SW480 (cell line): ENCODE data around the gene GCNT2.
"Not testable (repeated sequence)": the region's sequence is repeated elsewhere in the genome, so short reads cannot be mapped to it uniquely, and the experiment has no call there.

Experiments
- DNase-seq: peaks from one replicate; pipeline ENCODE4 v3.0.0-alpha.2; 2016; ENCODE audit warnings: low spot score

GCNT2 gene

DNA sequence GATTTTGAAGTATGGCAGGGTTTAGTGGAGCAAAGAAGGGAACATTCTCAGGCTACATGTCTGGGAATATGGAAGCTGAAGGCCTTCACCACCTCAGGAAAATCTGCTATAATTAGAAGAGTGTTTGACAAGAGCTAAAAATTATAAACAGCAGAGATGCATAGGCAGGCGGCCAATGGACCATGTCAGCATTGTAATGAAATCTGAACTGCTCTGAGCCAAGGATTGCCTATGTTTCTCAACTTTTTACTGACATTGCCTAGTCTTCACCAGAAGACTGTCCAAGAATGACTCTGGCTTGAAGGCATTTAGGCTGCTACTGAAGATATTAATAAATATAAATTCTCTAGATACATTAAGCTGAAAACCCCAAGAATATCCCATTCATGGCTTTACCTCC, 89.1 kb downstream of the GCNT2 start:
- no peak for DNase-seq

DNA sequence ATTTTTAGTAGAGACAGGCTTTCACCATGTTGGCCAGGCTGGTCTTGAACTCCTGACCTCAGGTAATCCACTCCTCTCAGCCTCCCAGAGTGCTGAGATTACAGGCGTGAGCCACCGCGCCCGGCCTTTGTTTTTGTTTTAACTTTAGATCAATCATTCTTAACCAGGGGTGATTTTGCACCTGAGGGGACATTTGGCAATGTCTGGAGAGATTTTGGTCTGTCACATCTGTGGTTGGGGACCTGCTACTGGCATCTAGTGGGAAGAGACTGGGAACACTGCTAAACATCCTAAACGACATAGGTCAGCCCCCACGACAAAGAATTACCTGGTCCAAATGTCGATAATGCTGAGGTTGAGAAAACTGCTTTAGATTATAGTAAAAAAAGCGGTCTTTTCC, 91.0 kb downstream of the GCNT2 start:
- no peak for DNase-seq

DNA sequence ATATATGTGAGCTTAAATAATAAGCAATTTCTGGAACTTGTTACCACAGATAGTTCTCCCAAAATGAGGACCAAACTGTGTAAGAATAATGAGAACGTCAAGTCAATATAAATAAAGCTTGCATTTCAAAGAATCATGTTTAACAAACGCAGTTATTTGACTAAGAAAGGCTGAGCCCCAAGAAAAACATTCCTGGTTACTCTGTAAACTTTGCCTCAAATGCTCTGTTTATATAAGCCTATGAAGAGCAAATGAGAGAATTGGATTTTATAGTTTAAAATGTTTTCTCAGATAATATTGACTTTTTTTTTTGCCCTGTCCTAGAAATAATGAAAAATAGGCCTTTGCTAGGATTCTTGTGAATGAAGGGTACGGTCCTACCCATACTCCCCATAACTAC, 91.9 kb downstream of the GCNT2 start:
- DNase-seq: no peak

DNA sequence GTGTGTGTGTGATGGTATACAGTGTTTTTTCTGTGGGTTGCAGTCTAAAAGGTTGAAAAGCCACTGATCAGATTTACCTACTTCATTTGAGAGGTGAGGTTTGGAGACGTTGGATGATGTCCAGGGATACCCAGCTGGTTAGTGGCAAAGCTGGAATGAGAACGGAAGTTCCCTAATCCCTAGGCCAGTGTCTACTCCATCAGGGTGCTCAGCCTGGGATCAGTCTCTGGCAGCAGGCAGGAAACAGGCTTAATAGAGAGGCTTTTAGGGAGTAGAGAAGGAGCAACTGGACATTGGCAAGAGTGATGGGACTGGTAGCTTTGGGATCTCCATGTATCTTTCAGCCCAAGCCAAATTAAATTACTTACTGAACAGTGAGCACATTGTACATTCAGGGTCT, 92.6 kb downstream of the GCNT2 start:
- DNase-seq: no peak

DNA sequence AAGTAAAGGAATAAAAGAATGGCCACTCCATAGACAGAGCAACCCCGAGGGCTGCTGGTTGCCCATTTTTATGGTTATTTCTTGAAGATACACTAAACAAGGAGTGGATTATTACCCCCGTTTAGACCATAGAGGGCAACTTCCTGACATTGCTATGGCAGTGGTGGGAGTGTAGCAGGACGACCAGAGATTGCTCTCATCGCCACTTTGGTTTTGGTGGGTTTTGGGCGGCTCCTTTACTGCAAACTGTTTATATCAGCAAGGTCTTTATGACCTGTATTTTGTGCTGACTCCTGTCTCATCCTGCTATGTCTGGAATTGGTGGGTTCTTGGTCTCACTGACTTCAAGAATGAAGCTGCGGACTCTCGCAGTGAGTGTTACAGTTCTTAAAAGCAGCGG, 94.5 kb downstream of the GCNT2 start:
- DNase-seq: no peak

DNA sequence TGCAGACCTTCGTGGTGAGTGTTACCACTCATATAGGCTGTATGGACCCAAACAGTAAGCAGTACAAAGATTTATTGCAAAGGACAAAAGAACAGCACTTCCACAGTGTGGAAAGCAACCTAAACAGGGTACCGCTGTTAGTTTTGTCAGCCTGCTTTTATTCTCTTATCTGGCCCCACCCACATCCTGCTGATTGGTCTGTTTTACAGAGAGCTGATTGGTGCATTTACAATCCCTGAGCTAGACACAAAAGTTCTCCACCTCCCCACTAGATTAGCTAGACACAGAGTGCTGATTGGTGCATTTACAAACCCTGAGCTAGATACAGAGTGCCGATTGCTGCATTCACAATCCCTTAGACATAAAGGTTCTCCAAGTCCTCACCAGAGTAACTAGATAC, 95.1 kb downstream of the GCNT2 start:
- DNase-seq: not testable (repeated sequence)

DNA sequence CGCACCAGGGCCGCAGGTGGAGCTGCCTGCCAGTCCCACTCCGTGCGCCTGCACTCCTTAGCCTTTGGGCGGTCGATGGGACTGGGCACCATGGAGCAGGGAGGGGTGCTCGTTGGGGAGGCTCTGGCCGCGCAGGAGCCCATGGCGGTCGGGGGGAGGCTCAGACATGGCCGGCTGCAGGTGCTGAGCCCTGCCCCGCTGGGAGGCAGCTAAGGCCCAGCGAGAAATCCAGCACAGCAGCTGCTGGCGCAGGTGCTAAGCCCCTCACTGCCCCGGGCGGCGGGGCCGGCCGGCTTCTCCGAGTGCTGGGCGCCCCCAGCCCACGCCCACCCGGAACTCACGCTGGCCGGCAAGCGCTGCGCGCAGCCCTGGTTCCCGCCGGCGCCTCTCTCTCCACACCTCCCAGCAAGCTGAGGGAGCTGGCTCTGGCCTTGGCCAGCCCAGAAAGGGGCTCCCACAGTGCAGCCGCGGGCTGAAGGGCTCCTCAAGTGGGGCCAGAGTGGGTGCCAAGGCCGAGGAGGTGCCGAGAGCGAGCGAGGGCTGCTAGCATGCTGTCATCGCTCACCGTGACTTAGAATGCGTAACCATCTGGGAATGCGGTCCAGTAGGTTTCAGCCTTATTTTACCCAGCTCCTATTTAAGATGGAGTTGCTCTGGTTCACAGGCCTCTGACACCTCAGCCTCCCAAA, 96.0 kb downstream of the GCNT2 start:
- no peak for DNase-seq

DNA sequence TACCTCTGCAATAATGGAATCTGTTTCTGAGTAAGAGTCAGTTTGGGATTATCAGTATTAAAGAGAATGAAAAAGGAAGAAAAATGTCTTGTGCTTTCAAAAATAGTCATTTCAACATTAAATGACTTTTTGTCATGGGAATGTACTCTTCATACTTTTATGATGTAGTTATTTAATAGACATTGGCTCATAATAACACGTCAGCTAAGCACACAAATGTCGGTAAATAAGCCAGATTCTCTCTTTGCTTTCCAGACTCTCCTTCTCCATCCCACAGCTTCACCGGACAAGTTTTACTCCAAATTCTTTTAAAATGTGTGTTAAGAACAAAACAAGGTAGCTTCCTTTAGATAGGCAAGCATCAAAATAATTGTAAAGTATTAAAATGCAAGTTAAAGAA, 97.3 kb downstream of the GCNT2 start:
- no peak for DNase-seq

DNA sequence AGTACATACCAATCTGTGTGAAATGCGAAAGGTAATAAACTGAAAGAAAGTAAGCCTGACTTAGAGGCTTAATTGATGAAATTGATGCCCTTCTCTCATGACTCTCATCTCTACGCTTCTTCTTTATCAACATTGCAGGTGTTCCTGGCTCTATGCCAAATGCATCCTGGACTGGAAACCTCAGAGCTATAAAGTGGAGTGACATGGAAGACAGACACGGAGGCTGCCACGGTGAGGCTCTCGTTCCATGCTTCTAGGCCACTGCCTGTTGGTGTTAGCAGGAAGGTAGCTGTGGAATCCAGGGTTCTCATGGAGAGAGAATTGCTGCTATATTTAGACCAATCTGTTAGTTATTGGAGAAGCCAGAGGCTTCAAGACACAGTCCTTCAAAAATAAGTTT, 100.1 kb downstream of the GCNT2 start:
- DNase-seq: no peak

DNA sequence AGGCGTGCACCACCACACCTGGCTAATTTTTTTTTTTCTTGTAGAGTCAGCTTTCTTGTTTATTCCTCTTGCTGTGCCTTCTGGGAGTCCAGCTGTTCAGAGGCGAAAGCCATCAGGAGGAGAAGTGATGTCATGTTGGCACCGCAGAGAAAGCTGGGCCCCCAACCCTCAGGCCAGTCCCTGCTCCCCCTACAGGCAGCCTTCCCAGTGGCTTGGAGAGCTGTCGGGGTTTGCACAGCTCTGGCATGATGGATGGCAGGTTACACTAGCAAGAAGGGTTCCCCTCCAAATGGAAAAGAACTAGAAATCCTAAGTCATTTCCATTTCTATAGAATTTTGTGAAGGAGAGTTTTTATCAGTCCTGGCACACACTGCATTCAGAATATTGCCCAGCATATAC, 100.7 kb downstream of the GCNT2 start:
- DNase-seq: no peak

DNA sequence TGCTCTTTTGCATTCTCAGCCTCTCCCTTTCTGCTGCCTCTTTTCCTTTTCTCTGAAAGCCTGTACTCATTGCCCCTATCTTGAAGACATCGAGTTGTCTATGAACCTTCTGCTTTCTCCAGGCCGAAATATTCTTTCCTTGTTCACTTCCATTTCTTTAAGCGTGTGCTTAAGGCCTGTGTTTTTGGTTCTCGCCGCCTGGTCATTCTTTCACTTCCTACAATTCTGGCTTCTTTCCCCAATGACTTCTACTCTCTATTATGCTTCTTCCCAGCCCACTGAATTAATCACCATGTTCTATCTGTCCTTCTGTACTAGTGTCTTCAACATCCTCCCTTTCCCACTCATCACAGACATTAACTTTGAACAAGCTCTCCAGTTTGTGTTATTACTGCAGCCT, 103.7 kb downstream of the GCNT2 start:
- DNase-seq: no peak

DNA sequence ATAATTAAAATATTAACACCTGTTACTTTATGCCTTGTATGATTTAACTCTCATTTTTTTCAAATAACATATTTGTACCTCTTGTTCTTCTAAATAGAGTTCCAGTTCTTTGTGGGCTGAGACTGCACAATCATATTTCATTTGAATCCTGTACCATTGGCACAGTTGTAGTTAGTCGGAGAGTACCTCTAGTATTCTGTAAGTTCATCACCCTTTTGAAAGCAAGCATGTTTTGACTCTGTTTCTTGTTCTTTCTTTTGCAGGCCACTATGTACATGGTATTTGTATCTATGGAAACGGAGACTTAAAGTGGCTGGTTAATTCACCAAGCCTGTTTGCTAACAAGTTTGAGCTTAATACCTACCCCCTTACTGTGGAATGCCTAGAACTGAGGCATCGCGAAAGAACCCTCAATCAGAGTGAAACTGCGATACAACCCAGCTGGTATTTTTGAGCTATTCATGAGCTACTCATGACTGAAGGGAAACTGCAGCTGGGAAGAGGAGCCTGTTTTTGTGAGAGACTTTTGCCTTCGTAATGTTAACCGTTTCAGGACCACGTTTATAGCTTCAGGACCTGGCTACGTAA, 105.1 kb downstream of the GCNT2 start:
- DNase-seq: no peak

DNA sequence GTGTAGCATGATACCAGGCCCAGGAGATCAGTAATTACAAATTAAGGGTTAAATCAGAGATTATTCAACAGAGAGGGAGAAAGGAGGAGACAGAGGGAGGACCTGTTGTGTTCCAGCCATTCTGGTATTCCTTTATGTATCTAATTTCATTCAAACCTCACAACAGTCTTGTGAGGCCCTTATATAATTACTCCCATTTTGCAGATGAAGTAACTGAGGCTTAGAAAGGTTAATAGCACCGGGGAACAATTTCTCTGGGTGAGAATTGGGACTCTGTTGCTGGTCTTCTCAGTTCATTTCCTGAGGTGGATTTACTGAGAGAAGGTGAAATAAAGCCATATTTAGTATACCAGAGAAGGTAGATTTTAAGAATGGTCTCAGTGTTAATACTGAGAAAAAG, 106.6 kb downstream of the GCNT2 start:
- no peak for DNase-seq

DNA sequence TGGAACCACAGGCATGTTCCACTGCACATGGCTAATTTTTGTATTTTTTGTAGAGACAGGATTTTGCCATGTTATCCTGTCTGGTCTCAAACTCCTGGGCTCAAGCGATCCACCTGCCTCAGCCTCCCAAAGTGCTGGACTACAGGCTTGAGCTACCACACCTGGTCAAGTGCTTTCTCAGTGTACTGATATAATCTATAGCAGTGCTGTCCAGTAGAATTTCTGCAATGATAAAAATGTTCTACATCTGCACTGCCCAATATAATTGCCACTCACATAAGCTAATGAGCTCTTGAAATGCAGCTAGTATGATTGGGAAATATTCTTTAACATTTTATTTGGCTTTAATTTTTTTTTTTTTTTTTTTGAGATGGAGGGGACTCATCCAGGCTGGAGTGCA, 109.0 kb downstream of the GCNT2 start:
- no peak for DNase-seq

DNA sequence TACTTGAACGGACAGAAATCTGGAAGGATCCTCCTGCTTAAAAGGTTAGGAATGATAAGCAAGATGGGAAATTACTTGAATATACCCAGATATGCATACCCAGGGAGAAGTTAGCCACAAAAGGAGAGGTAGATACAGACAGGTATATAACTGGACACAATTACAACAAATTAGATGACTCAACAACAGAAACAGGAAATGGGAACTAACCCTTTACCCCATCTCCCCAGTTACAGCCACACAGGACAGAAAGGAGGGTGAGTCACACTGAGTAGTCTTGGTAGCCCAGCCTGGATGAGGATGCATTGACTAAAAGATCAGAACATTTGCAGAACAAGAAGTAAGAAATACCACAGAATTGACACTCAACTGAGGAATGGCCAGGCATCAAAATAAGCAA, 112.1 kb downstream of the GCNT2 start:
- DNase-seq: peak; percentile 46

DNA sequence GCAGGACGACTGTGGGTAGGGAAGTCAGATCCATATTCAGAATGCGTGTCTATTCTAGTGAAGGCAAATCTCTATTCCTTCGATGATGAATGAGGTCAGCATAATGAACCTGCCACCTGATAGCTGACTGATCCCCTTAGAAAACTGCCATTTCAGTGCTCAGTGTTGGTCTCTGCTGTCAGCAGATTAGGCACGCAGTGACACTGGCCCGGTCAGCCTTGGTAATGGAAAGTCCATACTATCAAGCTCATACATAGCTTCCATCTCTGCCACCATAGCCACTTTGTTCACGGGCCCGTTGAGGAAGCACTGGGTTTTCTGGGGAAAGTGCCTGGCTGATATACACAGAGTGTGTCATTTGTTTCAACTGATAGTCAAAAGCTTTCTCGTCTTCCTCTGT, 119.3 kb downstream of the GCNT2 start:
- no peak for DNase-seq

DNA sequence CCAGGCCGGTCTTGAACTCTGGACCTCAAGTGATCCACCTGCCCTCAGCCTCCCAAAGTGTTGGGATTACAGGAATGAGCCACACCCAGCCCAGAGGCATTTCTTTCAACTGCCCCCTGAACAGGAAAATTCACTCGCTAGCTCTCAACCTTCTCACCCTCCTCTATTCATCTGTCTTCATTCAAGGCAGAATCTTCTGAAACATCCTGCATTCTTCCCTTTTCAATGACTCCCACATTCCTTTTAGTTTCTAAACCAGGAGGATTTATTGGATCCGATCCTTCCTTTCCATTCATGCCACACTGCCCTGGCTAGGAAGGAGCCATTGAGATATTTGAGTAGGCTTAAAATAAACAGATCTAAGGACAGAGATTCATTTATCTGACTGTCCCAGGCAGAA, 120.4 kb downstream of the GCNT2 start:
- no peak for DNase-seq

DNA sequence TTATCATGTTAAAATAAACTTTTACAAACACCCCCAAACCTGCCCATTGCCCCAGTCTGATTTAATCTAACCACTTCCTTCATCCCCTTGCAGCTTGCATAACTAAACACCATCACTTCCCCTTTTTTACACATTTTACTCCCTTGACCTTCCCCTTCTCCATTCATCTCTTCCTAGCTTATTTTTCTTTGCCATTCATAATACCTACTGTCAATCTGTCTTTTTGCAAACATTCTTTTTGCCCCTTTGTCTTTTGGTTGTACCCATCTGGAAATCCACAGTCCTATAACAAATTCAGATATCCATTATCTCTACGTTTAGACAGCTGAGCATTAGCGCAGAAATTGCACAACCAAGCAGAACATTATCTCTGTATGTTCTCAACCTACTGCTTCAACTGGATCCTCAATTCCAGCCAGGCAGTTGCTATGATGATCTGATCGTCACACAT, 122.1 kb downstream of the GCNT2 start:
- DNase-seq: no peak

DNA sequence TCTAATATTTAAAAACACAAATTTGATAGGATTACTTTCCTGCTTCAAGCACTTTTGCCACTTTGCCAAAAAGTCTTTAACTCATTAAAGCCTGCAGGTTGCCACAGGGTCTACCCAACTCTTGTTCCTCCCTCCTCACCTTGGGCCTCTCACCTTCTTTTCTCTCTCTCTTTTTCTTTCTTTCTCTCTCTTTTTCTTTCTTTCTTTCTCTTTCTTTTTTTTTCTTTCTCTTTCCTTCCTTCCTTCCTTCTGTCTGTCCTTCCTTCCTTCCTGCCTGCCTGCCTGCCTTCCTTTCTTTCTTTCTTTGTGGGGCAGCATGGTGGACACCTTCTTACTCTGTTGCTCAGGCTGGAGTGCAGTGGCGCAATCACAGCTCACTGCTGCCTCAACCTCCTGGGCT, 123.1 kb downstream of the GCNT2 start:
- no peak for DNase-seq

DNA sequence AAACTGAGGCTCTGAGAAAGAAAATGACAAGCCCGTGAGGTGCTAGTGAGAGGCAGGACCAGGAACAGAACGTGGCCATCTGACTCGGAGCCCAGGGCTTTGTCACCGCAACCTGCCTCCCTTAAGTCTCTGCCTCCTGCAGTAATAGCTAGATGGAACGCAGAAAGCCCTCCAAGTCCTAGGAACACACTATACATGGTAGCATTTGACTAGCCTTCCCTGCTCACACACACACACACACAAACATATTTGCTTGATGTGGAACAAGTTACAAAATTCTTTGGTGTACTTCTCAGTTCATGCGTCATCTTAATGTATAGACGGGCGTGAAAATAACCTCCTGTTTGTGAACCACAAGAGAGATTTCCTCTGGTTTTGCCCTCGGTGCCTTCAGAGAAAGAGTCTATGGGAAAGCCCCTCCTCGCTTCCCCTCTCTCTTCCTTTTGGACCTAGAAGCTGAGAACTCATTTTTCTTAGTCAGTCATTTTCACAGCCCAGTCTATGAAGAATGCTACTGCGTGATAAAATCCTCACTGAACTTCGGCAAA, 134.4 kb downstream of the GCNT2 start:
- no peak for DNase-seq

DNA sequence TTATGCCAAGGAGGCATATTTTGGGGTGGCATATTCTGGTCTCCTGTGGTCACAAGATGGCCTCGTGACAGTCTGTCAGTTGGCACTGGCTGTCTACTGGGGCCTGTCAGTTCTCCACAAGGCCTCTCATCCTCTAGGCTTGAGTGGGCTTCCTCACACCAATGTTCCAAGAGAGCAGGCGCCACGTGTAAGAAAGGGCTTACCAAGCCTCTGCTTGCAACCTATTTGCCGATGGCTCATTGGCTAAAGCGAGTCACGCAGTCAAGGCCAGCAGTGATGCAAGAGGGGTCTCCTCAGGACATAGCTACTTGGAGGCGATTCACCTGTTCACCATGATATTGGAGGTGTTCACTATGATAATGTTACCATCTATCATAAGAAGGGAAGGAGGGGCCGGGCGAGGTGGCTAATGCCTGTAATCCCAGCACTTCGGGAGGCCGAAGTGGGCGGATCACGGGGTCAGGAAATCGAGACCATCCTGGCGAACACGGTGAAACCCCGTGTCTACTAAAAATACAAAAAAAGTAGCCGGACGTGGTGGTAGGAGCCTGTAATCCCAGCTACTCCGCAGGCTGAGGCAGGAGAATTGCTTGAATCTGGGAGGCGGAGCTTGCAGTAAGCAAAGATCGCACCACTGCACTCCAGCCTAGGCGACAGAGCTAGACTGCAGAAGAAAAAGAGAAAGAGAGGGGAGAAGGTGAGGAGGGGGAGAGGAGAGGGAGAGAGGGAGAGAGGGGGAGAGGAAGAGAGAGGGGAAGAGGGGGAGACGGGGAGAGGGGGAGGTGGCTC, 138.0 kb downstream of the GCNT2 start:
- no peak for DNase-seq

DNA sequence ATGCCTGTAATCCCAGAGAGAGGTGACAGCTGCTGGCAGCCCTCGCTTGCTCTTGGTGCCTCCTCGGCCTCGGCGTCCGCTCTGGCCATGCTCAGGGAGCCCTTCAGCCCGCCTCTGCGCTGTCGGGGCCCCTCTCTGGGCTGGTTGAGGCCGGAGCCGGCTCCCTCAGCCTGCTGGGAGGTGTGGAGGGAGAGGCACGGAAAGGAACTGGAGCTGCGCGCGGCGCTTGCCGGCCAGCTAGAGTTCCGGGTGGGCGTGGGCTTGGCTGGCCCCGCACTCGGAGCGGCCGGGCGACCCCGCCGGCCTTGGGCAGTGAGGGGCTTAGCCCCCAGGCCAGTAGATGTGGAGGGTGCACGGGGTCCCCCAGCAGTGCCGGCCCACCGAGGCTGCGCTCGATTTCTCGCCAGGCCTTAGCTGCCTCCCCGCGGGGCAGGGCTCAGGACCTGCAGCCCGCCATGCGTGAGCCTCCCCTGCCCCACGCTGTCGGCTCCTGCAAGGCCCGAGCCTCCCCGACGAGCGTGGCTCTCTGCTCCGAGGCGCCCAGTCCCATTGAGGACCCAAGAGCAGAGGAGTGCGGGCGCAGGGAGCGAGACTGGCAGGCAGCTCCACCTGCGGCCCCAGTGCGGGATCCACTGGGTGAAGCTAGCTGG, 138.7 kb downstream of the GCNT2 start:
- no peak for DNase-seq
